ENCODE results near the gene MLPH.

MLPH gene

DNA sequence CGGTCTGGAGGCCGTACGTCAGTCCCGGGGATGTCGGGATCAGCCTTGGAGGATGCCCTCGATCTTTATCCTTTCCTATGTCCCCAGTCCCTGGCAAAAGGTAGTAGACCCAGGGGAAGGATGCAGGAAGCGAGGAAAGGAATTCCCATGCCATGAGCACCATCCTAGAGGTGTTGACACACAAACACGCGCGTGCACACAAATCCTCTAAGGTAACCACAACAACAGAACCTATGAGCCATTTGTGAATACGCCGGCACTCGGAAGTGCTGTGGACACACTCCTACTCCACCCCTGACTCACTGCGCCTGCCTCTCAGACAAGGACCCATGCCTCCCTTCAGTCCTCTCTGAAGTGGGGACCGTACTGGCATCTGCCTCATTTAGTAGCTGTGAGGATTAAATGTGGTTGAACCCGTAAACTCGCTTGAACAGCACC, 11.3 kb upstream of the MLPH start:
- TF ChIP-seq FOXM1 (IDR thresholded peaks at IDR 0.05; ENCODE audit: borderline replicate concordance, low read depth) = no peak
- no peak for TF ChIP-seq NFIC (IDR thresholded peaks at IDR 0.05)
- TF ChIP-seq TCF12 (IDR thresholded peaks at IDR 0.05; ENCODE audit: low read depth) = no peak
- no peak for TF ChIP-seq YY1 (IDR thresholded peaks at IDR 0.05; ENCODE audit: low read depth)
- no peak for TF ChIP-seq EGR1 (IDR thresholded peaks at IDR 0.05)
- TF ChIP-seq, protein P1, sequence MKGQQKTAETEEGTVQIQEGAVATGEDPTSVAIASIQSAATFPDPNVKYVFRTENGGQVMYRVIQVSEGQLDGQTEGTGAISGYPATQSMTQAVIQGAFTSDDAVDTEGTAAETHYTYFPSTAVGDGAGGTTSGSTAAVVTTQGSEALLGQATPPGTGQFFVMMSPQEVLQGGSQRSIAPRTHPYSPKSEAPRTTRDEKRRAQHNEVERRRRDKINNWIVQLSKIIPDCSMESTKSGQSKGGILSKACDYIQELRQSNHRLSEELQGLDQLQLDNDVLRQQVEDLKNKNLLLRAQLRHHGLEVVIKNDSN (IDR thresholded peaks at IDR 0.05) = no peak
- TF ChIP-seq ZBTB7A (IDR thresholded peaks at IDR 0.05; ENCODE audit: low read depth) = no peak; the same call in 1 of the 2 replicates
- no peak for TF ChIP-seq TEAD4 (IDR thresholded peaks at IDR 0.05)
- TF ChIP-seq, protein P2, sequence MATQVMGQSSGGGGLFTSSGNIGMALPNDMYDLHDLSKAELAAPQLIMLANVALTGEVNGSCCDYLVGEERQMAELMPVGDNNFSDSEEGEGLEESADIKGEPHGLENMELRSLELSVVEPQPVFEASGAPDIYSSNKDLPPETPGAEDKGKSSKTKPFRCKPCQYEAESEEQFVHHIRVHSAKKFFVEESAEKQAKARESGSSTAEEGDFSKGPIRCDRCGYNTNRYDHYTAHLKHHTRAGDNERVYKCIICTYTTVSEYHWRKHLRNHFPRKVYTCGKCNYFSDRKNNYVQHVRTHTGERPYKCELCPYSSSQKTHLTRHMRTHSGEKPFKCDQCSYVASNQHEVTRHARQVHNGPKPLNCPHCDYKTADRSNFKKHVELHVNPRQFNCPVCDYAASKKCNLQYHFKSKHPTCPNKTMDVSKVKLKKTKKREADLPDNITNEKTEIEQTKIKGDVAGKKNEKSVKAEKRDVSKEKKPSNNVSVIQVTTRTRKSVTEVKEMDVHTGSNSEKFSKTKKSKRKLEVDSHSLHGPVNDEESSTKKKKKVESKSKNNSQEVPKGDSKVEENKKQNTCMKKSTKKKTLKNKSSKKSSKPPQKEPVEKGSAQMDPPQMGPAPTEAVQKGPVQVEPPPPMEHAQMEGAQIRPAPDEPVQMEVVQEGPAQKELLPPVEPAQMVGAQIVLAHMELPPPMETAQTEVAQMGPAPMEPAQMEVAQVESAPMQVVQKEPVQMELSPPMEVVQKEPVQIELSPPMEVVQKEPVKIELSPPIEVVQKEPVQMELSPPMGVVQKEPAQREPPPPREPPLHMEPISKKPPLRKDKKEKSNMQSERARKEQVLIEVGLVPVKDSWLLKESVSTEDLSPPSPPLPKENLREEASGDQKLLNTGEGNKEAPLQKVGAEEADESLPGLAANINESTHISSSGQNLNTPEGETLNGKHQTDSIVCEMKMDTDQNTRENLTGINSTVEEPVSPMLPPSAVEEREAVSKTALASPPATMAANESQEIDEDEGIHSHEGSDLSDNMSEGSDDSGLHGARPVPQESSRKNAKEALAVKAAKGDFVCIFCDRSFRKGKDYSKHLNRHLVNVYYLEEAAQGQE (IDR thresholded peaks at IDR 0.05; ENCODE audit: low read depth) = no peak
- TF ChIP-seq, protein P3, sequence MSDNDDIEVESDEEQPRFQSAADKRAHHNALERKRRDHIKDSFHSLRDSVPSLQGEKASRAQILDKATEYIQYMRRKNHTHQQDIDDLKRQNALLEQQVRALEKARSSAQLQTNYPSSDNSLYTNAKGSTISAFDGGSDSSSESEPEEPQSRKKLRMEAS (IDR thresholded peaks at IDR 0.05) = no peak; the same call in 1 of the 2 replicates
- TF ChIP-seq RAD21 (IDR thresholded peaks at IDR 0.05; ENCODE audit: low read depth) = no peak
- no peak for TF ChIP-seq CEBPB (IDR thresholded peaks at IDR 0.05)
- no peak for TF ChIP-seq EP300 (IDR thresholded peaks at IDR 0.05; ENCODE audit: borderline replicate concordance)
- TF ChIP-seq TAF1 (IDR thresholded peaks at IDR 0.05; ENCODE audit: low read depth) = no peak
- no peak for TF ChIP-seq CREB1 (IDR thresholded peaks at IDR 0.05; ENCODE audit: low read depth)

DNA sequence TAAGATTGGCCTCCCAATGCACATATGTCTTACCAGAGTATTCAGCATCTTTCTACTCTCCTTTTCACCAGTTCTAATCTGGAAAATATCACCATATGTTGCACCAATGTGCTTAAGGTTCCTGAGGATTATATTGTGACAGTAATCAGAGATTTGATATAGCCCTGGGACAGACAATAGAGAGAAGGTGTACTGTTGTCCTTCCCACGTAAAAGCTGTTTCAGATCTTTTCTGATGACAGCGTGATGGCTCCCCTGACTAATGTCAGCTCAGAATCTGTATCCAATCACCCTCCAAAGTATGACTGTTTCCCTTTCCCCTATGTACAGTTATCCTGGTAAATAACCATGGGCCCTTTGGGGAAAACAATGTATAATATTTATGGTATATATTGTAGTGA, 9.0 kb upstream of the MLPH start:
- no peak for TF ChIP-seq TEAD4 (IDR thresholded peaks at IDR 0.05)
- no peak for TF ChIP-seq TAF1 (IDR thresholded peaks at IDR 0.05; ENCODE audit: low read depth)
- no peak for TF ChIP-seq RAD21 (IDR thresholded peaks at IDR 0.05; ENCODE audit: low read depth)
- no peak for TF ChIP-seq NFIC (IDR thresholded peaks at IDR 0.05)
- no peak for TF ChIP-seq CREB1 (IDR thresholded peaks at IDR 0.05; ENCODE audit: low read depth)
- TF ChIP-seq, protein P2 (IDR thresholded peaks at IDR 0.05; ENCODE audit: low read depth) = no peak
- TF ChIP-seq EGR1 (IDR thresholded peaks at IDR 0.05) = no peak
- TF ChIP-seq ZBTB7A (IDR thresholded peaks at IDR 0.05; ENCODE audit: low read depth) = no peak
- no peak for TF ChIP-seq EP300 (IDR thresholded peaks at IDR 0.05; ENCODE audit: borderline replicate concordance)
- no peak for TF ChIP-seq CEBPB (IDR thresholded peaks at IDR 0.05)
- no peak for TF ChIP-seq FOXM1 (IDR thresholded peaks at IDR 0.05; ENCODE audit: borderline replicate concordance, low read depth)
- TF ChIP-seq, protein P3 (IDR thresholded peaks at IDR 0.05) = no peak
- TF ChIP-seq TCF12 (IDR thresholded peaks at IDR 0.05; ENCODE audit: low read depth) = no peak
- TF ChIP-seq YY1 (IDR thresholded peaks at IDR 0.05; ENCODE audit: low read depth) = no peak

DNA sequence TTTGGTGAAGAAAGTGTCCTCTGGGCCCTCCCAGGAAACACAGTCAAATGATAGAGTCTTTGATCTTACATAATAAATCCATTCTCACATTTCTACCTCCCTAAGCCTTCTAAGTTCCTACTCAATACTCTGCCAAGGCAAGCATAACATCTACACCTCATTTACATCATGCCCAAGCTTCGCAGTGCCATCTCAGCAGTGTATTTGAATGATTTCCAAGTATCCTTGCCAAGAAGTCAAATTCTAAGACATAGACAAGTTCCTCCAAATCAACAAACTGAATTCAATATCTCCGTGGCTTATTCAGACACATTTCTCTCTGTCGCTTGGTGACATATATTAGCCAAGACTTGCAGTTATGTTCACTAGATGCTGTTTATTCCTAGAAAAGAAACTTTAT, 8.1 kb upstream of the MLPH start:
- TF ChIP-seq, protein P2 (IDR thresholded peaks at IDR 0.05; ENCODE audit: low read depth) = no peak
- no peak for TF ChIP-seq EGR1 (IDR thresholded peaks at IDR 0.05)
- TF ChIP-seq CEBPB (IDR thresholded peaks at IDR 0.05) = no peak
- no peak for TF ChIP-seq TAF1 (IDR thresholded peaks at IDR 0.05; ENCODE audit: low read depth)
- TF ChIP-seq, protein P1 (IDR thresholded peaks at IDR 0.05) = no peak
- TF ChIP-seq ZBTB7A (IDR thresholded peaks at IDR 0.05; ENCODE audit: low read depth) = no peak
- TF ChIP-seq, protein P3 (IDR thresholded peaks at IDR 0.05) = no peak
- no peak for TF ChIP-seq NFIC (IDR thresholded peaks at IDR 0.05)
- TF ChIP-seq TCF12 (IDR thresholded peaks at IDR 0.05; ENCODE audit: low read depth) = no peak
- no peak for TF ChIP-seq CREB1 (IDR thresholded peaks at IDR 0.05; ENCODE audit: low read depth)
- no peak for TF ChIP-seq EP300 (IDR thresholded peaks at IDR 0.05; ENCODE audit: borderline replicate concordance)
- no peak for TF ChIP-seq TEAD4 (IDR thresholded peaks at IDR 0.05)

DNA sequence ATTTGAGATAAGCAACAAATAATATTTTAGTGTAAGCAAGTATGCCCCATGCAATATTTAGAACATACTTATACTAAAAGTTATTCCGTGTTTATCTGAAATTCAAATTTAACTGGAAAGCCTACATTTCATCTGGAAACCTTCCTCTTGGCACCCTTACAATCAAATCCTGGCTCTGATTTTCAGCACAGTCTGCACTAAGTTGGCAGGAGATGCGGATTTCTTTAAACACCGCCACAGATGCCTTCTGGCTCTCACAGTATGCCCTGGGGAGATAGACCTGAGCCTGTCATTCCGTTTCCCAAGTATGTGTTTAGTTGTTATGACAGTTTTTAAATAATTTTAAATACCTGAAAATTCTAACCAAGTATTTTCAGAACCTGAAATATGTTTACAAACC, 7.3 kb upstream of the MLPH start:
- TF ChIP-seq NFIC (IDR thresholded peaks at IDR 0.05) = no peak
- no peak for TF ChIP-seq YY1 (IDR thresholded peaks at IDR 0.05; ENCODE audit: low read depth)
- no peak for TF ChIP-seq EGR1 (IDR thresholded peaks at IDR 0.05)
- no peak for TF ChIP-seq CEBPB (IDR thresholded peaks at IDR 0.05)
